HG03135 (cell line): ENCODE measurements around the gene FAM136A.
A peak's percentile ranks its signal among the peaks of the same experiment; 100 is the strongest.
"Not testable (repeated sequence)": the region's sequence is repeated elsewhere in the genome, so short reads cannot be mapped to it uniquely, and the experiment has no call there.

Source experiments
- ATAC-seq: cut with Tn5 transposase; IDR thresholded peaks from one replicate; pipeline ENCODE4 v1.9.1; 2021; ENCODE audit warnings: mild to moderate bottlenecking, moderate library complexity; ENCODE audit not compliant: unreplicated experiment

The FAM136A gene

GRCh38 chr2:70301344-70302194 is at the start of gene FAM136A:
Gene FAM136A, minus strand, starts transcription at chr2:70302067. Its CDS starts 56 bp downstream, at chr2:70302011.
- peak; percentile 71 for ATAC-seq

- no peak for ATAC-seq
Measured at GRCh38 chr2:70349921-70350685, 48.2 kb upstream of the FAM136A start.

GRCh38 chr2:70347831-70348230 is 46.0 kb upstream of the FAM136A start:
- ATAC-seq: no peak

- ATAC-seq: no peak
Measured at GRCh38 chr2:70344195-70344594, 42.3 kb upstream of the FAM136A start.

GRCh38 chr2:70341477-70341765 is 39.6 kb upstream of the FAM136A start:
- no peak for ATAC-seq

GRCh38 chr2:70340761-70341476 is 39.1 kb upstream of the FAM136A start:
- ATAC-seq: no peak

- no peak for ATAC-seq
Measured at GRCh38 chr2:70340075-70340474, 38.2 kb upstream of the FAM136A start.

GRCh38 chr2:70336552-70336951 is 34.7 kb upstream of the FAM136A start:
- no peak for ATAC-seq

- no peak for ATAC-seq
Measured at GRCh38 chr2:70331012-70331411, 29.1 kb upstream of the FAM136A start.

- no peak for ATAC-seq
Measured at GRCh38 chr2:70330476-70330875, 28.6 kb upstream of the FAM136A start.

- no peak for ATAC-seq
Measured at GRCh38 chr2:70328921-70329561, 27.2 kb upstream of the FAM136A start.

GRCh38 chr2:70325875-70326274 is 24.0 kb upstream of the FAM136A start:
- no peak for ATAC-seq

- no peak for ATAC-seq
Measured at GRCh38 chr2:70322518-70322917, 20.7 kb upstream of the FAM136A start.

GRCh38 chr2:70321370-70321769 is 19.5 kb upstream of the FAM136A start:
- ATAC-seq: no peak

- ATAC-seq: no peak
Measured at GRCh38 chr2:70314640-70315039, 12.8 kb upstream of the FAM136A start.

GRCh38 chr2:70312560-70312959 is 10.7 kb upstream of the FAM136A start:
- ATAC-seq: no peak

GRCh38 chr2:70310899-70311298 is 9.0 kb upstream of the FAM136A start:
- no peak for ATAC-seq

- ATAC-seq: no peak
Measured at GRCh38 chr2:70305531-70305930, 3.7 kb upstream of the FAM136A start.

GRCh38 chr2:70304498-70304897 is 2.6 kb upstream of the FAM136A start:
- ATAC-seq: no peak

- ATAC-seq: no peak
Measured at GRCh38 chr2:70303186-70303585, 1.3 kb upstream of the FAM136A start.

GRCh38 chr2:70302195-70302546 is 304 bp upstream of the FAM136A start:
- ATAC-seq: not testable (repeated sequence)
